Stimulated activated CD8-positive, alpha-beta memory T cell treated with anti-CD3 and anti-CD28 coated beads, Interleukin-12 subunit alpha, Interleukin-12 subunit beta, amount 100 ng/mL, for 24 hours (primary cell): Measurements from ENCODE around the gene CENPP.

Experiments used
- DNase-seq: peaks from one replicate; pipeline ENCODE4 v3.0.0-alpha.2; 2020; ENCODE audit errors: extremely low read depth

CENPP gene

DNA sequence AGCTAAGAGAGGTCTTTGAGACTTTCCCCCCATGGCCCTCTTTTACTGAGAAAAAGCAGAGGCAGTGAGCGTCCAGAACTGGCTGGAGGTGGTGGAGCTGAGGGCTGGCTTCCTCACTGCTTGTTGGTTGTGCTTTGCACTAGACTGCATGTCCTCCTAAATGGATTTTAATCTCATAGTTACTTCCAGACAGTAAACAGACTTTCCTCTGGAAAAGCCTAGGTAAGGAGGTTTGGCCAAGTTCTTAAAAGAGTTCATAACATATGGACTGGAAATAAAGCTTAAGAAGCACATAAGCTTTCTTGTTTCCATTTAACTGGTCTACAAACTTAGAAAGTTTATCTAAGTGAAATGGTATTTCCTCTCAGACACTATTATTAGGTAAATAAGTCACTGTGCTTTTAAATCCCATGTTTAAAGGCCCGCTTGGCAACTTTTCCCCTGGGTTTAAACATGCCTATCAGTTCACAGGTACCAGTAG is 154.6 kb downstream of the CENPP start:
- DNase-seq, result no peak

DNA sequence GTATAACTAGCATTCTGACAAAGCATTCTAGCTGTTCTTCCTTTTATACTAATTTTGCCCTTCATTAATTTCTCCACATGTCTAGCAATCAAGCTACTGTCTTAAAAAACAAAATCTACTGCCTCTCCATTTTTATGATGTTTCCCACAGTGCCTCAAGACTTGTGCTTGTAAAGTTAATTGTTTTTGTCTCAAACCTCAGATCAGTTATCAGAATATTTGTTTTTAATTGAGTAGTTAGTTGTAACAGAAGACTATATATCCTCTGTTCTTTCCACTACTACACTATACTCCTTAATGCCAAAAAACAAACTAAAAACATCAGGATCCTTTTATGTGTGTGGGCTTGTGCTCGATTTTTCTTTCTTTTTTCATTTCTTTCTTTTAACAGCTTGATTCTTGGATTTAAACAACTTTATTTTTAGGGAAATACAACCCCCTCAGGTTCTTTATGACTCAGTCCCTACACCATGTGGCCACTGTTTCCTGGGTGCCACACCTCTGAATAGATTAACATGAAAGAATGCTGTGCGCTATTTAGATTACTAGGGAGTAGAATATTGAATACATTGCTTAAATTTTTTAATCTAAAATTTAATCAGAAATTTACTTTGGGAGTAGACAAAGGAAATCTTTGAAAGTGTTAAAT is 155.4 kb downstream of the CENPP start:
- no peak for DNase-seq

DNA sequence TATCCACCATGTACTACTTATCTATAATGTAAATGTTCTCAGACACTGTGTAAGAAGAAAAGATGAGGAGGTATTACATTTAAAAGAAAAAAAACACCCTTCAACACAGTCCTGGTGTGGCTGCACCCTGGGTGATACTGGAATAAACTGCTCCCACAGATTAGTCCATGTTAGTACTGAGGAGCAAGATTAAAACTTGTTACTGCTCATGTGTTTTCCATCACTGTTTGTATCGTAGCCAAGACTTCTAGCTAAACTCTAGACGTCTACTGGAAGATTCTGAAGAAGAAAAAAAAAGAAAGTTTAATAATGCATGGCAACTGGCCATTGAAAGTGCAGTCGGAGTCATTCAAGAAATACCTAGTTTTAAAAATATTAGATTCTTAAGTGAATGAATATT is 156.6 kb downstream of the CENPP start, which contains the start of gene ASPN:
Gene ASPN, minus strand, starts transcription at position 178 of the 400 bp plus-strand sequence.
- no peak for DNase-seq

DNA sequence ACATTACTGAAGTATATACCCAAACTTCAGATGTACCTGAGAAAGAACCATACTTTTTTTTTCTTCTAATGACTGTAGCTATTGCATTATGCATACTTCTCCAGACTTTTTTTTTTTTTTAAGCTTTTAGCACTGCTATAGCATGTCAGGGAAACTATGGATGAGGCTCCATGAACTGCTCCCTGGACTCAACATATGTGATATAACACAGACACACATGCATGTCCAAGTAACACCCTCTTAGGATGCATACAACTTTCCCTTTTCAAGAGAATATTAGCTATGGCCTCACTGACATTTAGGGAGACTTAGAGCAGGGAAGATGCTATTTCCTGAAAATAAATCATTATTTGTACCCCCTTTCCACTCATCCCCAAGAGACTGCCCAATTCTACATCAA is 157.1 kb downstream of the CENPP start:
- no peak for DNase-seq

DNA sequence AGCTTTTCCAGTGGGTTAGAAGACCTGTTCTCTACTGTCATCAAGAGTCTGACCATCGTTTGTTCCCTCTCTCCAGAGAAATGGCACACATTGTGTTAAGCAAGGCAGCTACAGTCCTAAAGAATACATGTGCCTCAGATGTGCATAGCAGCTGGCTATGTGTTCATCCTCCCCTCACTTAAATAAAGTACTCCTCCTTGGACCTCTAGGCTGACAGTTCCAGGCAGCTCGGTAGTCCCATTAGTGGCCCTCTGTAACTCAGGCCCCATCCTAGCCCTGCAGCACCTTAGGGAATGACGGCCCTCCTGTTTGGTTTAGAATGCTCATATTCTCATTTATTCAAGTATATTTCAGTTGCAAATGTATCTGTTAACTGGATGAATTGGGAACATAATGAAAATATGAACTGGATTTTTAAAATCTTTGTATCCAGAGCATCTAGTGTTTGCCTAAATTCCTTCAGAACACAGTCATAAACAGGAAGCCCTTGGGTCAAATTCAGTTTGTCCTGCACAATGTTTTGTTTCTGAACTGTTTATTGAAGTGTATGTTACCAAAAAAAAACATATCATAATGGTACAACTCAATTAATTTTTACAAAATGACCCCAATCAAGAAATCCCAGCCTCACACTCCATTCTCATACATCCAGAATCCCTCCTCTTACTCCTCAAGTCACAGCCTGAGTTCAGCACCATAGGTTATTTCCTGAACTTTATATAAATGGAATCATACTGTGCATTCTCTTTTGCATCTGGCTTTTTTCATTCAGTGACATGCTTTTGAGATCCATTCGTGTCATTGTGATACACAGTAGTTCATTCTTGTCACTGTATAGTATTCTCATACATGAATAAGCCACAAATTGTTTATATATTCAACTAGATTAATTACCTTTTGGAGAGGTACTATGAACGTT is 158.1 kb downstream of the CENPP start:
- DNase-seq, result no peak

DNA sequence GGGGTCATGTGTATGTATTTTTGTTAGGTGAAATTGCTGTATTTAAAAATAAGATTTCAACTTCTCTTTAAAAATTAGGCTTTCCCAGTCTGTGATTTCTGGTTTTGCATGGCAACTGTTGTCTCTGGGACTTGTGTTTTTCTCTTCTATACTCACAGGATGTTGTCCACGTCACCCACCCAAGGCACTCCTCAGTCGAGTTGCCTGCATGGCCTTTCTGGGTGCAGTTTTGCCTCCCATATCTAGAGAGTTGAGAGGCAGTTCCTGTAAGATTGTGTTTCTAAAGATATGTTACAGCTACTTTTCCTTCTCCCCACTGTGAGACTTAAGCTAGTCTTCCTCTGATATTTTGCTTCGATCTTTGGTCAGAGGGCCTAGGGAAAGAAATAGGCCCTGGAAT is 158.8 kb downstream of the CENPP start:
- DNase-seq, result no peak

DNA sequence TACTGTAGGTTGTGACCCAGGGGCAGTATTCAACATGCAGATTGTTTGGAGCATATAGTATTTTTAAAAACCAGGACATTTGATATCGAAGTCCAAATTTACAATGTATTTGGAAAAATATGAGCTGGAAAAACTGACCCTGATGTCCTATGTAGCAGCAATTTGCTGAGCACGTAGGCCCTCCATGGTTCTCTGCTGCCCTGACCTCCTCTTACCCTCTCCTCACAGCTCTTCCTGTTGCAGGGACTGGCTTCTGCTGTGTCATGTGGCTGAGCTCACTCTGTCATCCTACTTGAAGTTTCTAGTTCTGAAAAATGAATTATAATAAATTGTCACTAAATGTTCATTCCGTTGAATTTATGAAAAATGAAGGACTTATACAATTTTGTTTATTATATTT is 160.6 kb downstream of the CENPP start:
- no peak for DNase-seq

- DNase-seq, result no peak
Observed at GRCh38 chr9:92488681-92489550, 163.2 kb downstream of the CENPP start.

GRCh38 chr9:92492781-92493401 is 167.1 kb downstream of the CENPP start:
- DNase-seq, result no peak

DNA sequence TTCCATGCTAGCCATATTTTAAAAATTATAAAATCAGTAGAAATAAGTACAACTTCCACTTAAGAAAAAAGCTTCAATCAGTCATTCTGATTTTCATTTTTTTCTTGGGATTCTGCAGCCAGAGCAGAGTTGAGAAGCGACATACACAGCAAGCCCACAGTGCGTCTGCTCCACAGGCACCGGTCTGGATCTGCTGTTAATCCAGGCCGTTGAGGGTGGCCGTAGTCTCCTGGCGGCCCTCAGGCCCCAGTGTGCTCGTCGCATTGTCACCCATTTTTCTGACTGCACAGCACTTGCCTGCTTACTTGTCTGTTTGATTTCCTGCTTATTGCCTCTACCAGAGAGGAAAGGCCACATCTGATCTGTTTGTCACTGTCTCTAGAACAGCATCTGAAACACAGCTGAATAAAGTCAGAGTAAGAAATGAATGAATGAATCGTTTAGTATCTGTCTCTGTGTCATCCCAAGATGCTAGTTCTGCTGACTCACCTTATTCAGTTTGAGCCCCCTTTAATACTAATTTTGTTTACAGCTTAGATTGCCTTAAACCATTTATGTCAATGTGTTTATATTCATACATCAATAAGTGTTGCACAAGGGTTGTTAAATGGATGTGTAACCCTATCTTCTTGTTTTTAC is 168.1 kb downstream of the CENPP start:
- DNase-seq, result no peak

DNA sequence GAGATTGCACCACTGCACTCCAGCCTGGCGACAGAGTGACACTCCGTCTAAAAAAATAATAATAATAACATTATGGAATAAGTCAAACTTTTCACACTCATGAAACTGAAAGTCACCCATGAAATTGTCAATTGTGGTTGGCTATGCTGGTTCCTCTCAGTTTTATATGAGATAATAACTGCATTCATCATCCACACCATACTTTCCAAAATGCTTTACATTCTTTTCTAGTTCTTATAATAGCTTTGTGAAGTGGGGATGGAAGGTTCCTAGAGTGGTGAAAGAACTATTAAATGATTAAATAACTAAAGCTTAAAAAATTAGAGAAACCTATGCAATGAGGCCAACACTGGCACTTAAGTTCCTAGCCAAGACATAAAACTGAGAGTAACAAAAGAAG is 169.1 kb downstream of the CENPP start:
- DNase-seq, result no peak

DNA sequence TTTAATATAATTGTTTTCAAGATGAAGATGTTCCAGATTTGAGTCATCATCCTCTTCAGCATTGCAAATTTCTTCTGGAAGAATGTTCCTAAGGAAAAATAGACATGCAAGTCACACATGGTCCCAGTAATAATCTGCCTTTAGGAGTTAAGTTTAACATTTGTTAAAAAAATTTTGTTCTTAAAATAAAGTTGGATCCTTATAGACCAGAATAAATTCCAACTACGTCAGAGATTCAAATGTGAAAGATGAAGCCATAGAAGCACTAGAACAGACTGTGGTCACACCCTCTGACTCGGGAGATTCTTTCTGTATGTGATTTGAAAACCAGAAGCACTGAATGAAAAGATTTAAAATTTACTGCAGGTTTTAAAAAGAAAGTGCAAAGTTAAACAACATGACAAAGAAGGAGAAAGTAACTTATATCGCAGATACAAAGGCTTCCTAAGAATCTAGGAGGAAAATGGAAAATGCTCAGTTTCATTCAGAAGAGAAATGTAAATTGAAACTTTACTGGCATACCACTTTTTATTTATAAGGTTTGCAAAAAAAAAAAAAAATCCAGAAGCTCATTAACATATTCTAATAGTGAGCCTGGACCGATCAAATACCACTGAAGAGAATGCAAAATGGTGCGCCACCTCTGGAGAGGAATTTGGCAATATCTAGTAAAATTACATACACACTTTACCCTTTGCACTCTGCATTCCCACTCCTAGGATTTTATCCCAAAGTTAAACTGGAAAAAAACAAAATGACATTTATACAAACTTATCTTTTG is 170.8 kb downstream of the CENPP start:
- no peak for DNase-seq

GRCh38 chr9:92499701-92500100 is 173.9 kb downstream of the CENPP start:
- DNase-seq, result no peak

DNA sequence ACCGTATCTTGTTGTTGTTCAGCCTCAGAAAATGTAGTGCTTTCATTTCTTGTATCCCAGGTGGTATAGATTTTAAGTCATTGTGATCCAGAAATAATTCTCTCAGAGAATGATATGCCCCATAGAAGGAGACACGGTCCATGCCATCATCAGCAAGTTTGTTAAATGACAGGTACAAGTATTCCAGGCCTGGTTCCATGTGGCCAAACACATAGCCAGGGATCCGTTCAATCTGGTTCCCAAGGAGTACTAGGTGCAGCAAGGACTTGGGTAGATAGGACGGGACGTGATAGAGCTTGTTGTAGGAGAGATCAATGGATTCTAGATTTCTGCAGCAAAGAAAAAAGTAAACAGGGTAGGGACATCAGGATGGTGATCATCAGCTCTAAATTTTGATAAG is 175.0 kb downstream of the CENPP start:
- no peak for DNase-seq

DNA sequence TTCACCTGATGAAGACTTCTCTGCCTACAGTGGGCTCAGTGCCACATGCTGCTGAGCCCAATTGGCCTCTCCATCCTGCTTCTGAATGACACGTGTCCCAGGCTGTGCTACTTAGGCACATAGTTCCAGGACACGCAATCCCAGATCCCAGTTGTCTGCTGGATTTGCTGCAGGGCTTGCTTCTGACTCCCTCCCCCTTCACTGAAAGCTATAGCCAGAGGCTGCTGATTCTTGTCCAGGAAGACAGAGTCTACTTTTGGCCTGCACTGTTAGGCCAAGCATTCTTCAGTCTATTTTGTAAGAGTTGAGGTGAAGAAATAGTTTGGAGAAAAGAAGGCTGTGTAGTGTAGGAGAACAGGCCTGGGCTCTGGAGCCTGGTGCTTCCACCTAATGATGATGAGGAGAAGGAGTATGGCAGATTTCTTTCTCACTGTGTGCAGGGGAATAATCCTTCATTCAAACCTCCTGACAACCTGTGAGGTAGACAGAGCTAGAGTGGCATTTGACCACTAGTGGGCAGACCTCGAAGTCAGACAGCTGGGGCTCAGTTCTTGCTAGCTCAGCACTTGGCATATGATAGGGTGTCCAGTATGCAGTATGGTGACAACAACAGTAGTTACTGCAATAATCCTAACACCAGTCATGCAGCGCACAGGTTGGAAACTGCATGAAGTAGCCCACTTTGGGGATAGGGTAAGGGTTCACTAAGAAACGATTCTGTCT is 176.1 kb downstream of the CENPP start:
- DNase-seq, result no peak

DNA sequence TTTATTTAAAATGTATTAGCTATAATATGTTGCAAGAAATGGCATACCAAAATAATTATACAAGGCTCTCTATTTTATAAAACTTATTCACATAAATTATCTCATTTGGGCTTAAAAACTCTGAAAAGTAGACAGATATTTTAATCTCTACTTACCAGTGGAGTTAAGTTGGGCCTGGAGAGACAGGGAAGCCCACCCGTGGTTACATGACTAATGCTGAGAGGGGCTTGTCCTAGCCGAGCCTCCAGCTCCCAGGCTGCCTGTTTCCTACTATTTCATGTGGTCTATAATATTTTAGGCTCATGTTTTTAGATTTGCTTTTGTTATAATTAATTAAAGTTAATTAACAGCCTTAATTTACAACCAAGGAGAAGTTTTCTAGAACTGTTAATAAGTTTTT is 177.4 kb downstream of the CENPP start:
- no peak for DNase-seq

- no peak for DNase-seq
Observed at GRCh38 chr9:92504881-92505280, 179.1 kb downstream of the CENPP start.

- no peak for DNase-seq
Observed at GRCh38 chr9:92506184-92506857, 180.6 kb downstream of the CENPP start.

- DNase-seq, result no peak
Observed at GRCh38 chr9:92507005-92507404, 181.3 kb downstream of the CENPP start.
